DOHH2 (cell line): ENCODE results near the gene STIL.

Source experiments
- CTCF ChIP-seq: fragments of 200-600 bp; sonication (generic); IDR thresholded peaks from one replicate; pipeline ENCODE4 v1.5.1; 2014; ENCODE audit warnings: antibody characterized with exemption, mild to moderate bottlenecking, low read depth, low read length; ENCODE audit not compliant: poor library complexity, severe bottlenecking
- EZH2phosphoT487 ChIP-seq: fragments of 200-600 bp; sonication (generic); IDR thresholded peaks from 2 replicates; pipeline ENCODE4 v1.6.1; 2017; ENCODE audit warnings: borderline replicate concordance, mild to moderate bottlenecking, antibody characterized with exemption, low read length, moderate library complexity, mixed read lengths

- TF ChIP-seq CTCF: no peak
- TF ChIP-seq EZH2phosphoT487: no peak
These were observed 86.4 kb downstream of the STIL start for GRCh38 chr1:47227341-47228232.
